Sigmoid colon (tissue), 7 donors: ENCODE data around the gene CADM4. TPM values are rescaled to one million over a fixed set of nuclear protein-coding genes. Genes with fewer than 3 reads are reported as not detected.

Experiments
- DNase-seq: peaks from one replicate; pipeline ENCODE4 v3.0.0-alpha.2; 2019
- H3K27ac ChIP-seq, 4 donors: fragments of 200-600 bp; sonication (generic); one replicate each; pipeline ENCODE4 v1.5.1; 2016 to 2019; ENCODE audit warnings: mild to moderate bottlenecking in 1 of 4
- H3K27me3 ChIP-seq, 3 donors: fragments of 200-600 bp; sonication (generic); one replicate each; pipeline ENCODE4 v1.5.1; 2019; ENCODE audit warnings: mild to moderate bottlenecking in 1 of 3
- H3K36me3 ChIP-seq, 4 donors: fragments of 200-600 bp; sonication (generic); one replicate each; pipeline ENCODE4 v1.5.1; 2016 to 2019
- H3K4me1 ChIP-seq, 4 donors: fragments of 200-600 bp; sonication (generic); one replicate each; pipeline ENCODE4 v1.5.1; 2017 to 2019
- H3K4me3 ChIP-seq, 4 donors: fragments of 200-600 bp; sonication (generic); one replicate each; pipeline ENCODE4 v1.5.1; 2017 to 2019; ENCODE audit warnings: mild to moderate bottlenecking in 2 of 4, moderate library complexity in 1 of 4
- H3K9me3 ChIP-seq, 4 donors: fragments of 200-600 bp in 3 of 4; sonication (generic) in 3 of 4; one replicate each; pipeline versions ENCODE4 v1.5.1 to v1.6.1; 2013 to 2019
- EP300 ChIP-seq, 4 donors: sonication (generic); formaldehyde crosslinking; IDR thresholded peaks; one replicate each; pipeline ENCODE4 v1.6.1; 2017; ENCODE audit warnings: antibody characterized with exemption in 4 of 4
- POLR2A ChIP-seq, 2 donors: fragments of 450-650 bp; IDR thresholded peaks; one replicate each; pipeline ENCODE4 v1.6.1; 2016; ENCODE audit warnings: antibody characterized with exemption in 2 of 2, mild to moderate bottlenecking in 2 of 2, moderate library complexity in 2 of 2
- POLR2AphosphoS5 ChIP-seq, 4 donors: sonication (generic); formaldehyde crosslinking; IDR thresholded peaks; one replicate each; pipeline ENCODE4 v1.6.1; 2017; ENCODE audit warnings: antibody characterized with exemption in 4 of 4
- WGBS, 2 donors: extraction: QIAGEN DNeasy Blood & Tissue Kit; methylation state at CpG; one replicate each; pipeline ENCODE4 v1.1.7; 2013; 5-methylcytosine and 5-hydroxymethylcytosine counted together
- intact Hi-C: fragments of 100-400 bp; cut with DNase I; formaldehyde crosslinking; loops from one replicate; pipeline ENCODE4 v1.15.1; 2023
- polyA plus RNA-seq, 3 donors: library from polyadenylated mRNA; stranded (reverse); fragments of 200-250 nt; gene quantifications; one replicate each; pipeline ENCODE4 v1.2.3, GENCODE V29; 2013
- total RNA-seq, 4 donors: library from RNA; depleted of rRNA; stranded (reverse); fragments of >200 nt; gene quantifications; one replicate each; pipeline ENCODE4 v1.1.0, GENCODE V29; 2016
- TF ChIP-seq, protein P1 (sequence below), 4 experiments: fragments of 450-650 bp in 3 of 4; fragments of 200-600 bp in 1 of 4; IDR thresholded peaks; one replicate each; pipeline ENCODE4 v1.5.1; 2016 to 2019; ENCODE audit warnings: antibody characterized with exemption in 4 of 4, mild to moderate bottlenecking in 3 of 4, moderate library complexity in 2 of 4
- donor health status: healthy with polysubstance abuse.
- donor health status: Bipolar disorder and iron deficiency.
- donor health status: healthy.

The CADM4 gene
- total and polyA plus RNA-seq, 7 donors = 0.92 to 21.7 (median 16.4) TPM

DNA sequence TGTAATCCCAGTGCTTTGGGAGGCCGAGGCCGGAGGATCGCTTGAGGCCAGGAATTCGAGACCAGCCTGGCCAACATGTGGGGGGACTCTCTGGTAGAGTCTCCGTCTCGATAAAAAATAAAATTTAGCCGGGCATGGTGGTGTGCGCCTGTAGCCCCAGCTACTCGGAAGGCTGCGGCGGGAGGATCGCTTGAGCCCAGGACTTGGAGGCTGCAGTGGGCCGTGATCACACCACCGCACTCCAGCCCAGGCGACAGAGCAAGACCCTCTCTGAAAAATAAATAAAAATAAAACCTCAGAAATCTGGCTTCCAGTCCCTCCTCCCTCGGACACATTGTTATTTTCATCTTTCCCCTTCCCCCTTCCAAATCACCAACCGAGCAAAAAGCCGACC lies 44.0 kb downstream of the CADM4 start:
- DNase-seq = peak; percentile 79
- Histone ChIP-seq H3K4me3 (peak overlapping the region; percentile 57 to 73 (median 70)), H3K27me3 (no peaks in the 10 kb centered on the region), H3K9me3 (no peaks in the 10 kb centered on the region), H3K4me1 (peaks cover 0 to 46% (median 37%) of the 10 kb centered on the region in 4 donors), H3K27ac (peak overlapping the region; percentile 90 to 99 (median 95)), H3K36me3 (peaks cover 16 to 60% (median 29%) of the 10 kb centered on the region in 4 donors)
- intact Hi-C loops = loop anchor here (5.0 kb wide), 1 partner anchor 47 kb away; no protein-coding TSS in a partner anchor
- 1% methylated on average over 18 of the region's 18 CpGs for WGBS, 2 donors
- TF ChIP-seq POLR2A (IDR thresholded peaks at IDR 0.05) = peak in 1 of 2 donors; percentile 90
- TF ChIP-seq, protein P1, sequence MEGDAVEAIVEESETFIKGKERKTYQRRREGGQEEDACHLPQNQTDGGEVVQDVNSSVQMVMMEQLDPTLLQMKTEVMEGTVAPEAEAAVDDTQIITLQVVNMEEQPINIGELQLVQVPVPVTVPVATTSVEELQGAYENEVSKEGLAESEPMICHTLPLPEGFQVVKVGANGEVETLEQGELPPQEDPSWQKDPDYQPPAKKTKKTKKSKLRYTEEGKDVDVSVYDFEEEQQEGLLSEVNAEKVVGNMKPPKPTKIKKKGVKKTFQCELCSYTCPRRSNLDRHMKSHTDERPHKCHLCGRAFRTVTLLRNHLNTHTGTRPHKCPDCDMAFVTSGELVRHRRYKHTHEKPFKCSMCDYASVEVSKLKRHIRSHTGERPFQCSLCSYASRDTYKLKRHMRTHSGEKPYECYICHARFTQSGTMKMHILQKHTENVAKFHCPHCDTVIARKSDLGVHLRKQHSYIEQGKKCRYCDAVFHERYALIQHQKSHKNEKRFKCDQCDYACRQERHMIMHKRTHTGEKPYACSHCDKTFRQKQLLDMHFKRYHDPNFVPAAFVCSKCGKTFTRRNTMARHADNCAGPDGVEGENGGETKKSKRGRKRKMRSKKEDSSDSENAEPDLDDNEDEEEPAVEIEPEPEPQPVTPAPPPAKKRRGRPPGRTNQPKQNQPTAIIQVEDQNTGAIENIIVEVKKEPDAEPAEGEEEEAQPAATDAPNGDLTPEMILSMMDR (IDR thresholded peaks at IDR 0.05) = no peak

DNA sequence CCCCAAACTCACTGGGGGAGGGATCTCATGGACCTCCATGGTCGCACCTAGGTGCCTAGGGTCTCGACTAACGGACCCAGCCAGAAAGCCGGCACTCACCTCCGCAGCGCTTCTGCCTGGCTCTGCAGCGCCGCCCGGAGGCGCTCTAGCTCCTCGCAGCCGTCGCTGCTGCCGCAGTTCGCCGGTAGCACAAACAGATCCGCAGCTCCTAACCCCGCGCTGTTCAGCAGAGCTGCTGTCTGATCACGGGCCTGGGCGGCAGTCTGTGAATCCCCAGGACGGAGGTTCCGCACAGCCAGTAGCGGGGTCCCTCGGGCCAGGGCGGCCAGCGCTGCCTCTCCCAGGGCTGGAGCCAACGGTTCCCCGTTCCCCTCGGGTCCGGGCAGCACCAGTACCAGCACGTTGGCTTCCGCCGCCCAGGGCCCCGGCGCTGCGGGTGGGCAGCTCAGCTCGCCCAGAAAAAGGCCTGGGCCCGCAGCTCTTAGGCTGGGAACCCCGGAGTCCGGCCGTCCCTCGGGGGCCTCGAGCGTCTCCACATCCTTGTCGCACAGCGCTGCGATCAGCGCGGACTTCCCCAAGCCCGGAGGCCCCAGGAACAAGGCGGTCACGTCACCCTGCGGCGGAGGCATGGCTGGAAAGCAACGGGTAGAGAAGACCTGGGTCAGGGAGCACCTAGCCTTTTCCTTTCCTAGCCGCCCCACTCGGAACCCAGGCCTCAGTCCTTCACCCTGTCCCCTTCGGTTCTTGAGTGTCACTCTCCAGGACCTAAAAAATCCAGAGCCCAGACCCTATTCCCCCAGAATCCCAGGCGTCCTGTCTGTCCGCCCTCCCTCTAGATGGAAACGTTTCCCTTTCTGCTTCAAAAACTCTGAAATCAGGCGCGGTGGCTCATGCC lies 44.7 kb downstream of the CADM4 start:
- intact Hi-C loops = loop anchor here (5.0 kb wide), 1 partner anchor 47 kb away; no protein-coding TSS in a partner anchor
- DNase-seq = peak; percentile 81
- Histone ChIP-seq H3K36me3 (peaks cover 16 to 60% (median 31%) of the 10 kb centered on the region in 4 donors), H3K27ac (peak overlapping the region; percentile 90 to 99 (median 95)), H3K4me1 (peaks cover 0 to 46% (median 37%) of the 10 kb centered on the region in 4 donors), H3K9me3 (no peaks in the 10 kb centered on the region), H3K27me3 (no peaks in the 10 kb centered on the region), H3K4me3 (peak overlapping the region; percentile 57 to 73 (median 70))
- no peak for TF ChIP-seq POLR2A (IDR thresholded peaks at IDR 0.05)
- peak in 1 of 4 donors; percentile 26 for TF ChIP-seq POLR2AphosphoS5 (IDR thresholded peaks at IDR 0.05)
- no peak for TF ChIP-seq EP300 (IDR thresholded peaks at IDR 0.05)
- TF ChIP-seq, protein P1 (IDR thresholded peaks at IDR 0.05) = peak; percentile 13 to 52 (median 41)
- 1% methylated on average over 64 of the region's 64 CpGs for WGBS, 2 donors

DNA sequence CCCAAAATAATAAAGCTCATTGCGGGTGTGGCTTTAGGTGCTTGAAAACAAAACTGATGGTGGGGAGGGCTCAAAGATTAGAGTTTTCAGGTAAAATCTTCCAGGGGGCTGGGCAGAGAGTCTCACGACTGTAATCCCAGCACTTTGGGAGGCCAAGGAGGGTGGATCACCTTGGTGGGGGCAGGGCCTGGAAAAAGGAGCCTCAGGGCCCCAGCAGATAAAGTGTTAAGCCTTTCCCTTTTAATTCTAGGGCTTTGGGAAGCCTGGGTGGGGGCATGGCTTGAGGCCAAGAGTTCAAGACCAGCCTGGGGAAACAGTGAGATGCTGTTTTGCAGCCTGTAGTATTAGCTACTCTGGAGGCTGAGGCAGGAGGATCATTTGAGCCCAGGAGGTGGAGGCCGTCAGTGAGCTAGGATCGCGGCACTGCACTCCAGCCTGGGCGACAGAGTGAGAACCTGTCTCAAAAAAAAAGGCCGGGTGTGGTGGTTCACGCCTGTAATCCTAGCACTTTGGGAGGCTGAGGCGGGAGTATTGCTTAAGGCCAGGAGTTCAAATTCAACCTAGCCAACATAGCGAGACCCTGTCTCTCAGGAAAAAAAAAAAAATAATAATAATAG lies 45.5 kb downstream of the CADM4 start:
- H3K27me3 ChIP-seq = no peaks in the 10 kb centered on the region
- TF ChIP-seq POLR2A (IDR thresholded peaks at IDR 0.05) = no peak
- TF ChIP-seq POLR2AphosphoS5 (IDR thresholded peaks at IDR 0.05) = no peak
- TF ChIP-seq EP300 (IDR thresholded peaks at IDR 0.05) = no peak
- TF ChIP-seq, protein P1 (IDR thresholded peaks at IDR 0.05) = no peak
- H3K4me3 ChIP-seq = peak overlapping the region in 3 of 4 donors; percentile 57 to 73 (median 72)
- H3K36me3 ChIP-seq = peaks cover 16 to 60% (median 29%) of the 10 kb centered on the region in 4 donors
- 84 to 92% methylated on average over 10 of the region's 10 CpGs for WGBS, 2 donors
- intact Hi-C loops = no loop called here
- H3K4me1 ChIP-seq = peaks cover 0 to 46% (median 37%) of the 10 kb centered on the region in 4 donors
- no peaks in the 10 kb centered on the region for H3K9me3 ChIP-seq
- no peak for DNase-seq
- H3K27ac ChIP-seq = peak overlapping the region; percentile 90 to 99 (median 95)

DNA sequence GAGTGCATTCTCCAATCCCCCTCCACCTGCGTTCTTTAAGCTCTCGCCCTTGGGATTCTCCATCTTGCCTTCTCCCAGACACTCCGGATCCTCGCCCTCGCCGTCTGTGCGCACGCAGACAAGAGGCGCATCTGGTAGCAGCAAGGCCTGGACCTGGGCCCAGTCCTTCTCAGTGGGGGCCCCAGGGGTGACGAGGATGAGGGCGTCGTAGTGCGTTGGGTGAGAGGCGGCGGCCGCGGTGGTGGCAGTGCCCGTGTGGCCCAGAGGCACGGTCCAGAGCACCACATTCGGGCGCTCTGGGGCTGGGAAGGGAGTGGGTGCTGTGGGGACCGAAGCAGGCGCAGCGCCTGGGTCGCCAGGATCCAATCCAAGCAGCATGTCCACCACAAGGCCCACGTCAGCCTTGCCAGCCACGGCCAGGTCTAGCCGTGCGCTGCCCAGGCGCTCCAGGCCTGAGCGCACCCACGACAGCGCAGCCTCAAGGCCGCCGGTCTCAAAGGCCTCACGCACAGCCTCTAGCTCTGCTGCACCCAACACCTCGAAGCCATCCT lies 46.8 kb downstream of the CADM4 start:
- peaks cover 0 to 43% (median 35%) of the 10 kb centered on the region in 4 donors for H3K4me1 ChIP-seq
- no peak for DNase-seq
- no peaks in the 10 kb centered on the region for H3K9me3 ChIP-seq
- H3K27me3 ChIP-seq = no peaks in the 10 kb centered on the region
- WGBS, 2 donors = 96% methylated on average over 37 of the region's 37 CpGs
- intact Hi-C loops = no loop called here
- H3K27ac ChIP-seq = no peak overlapping the region
- H3K36me3 ChIP-seq = peaks cover 16 to 59% (median 28%) of the 10 kb centered on the region in 4 donors
- no peak overlapping the region for H3K4me3 ChIP-seq
- TF ChIP-seq POLR2A (IDR thresholded peaks at IDR 0.05) = no peak
- no peak for TF ChIP-seq EP300 (IDR thresholded peaks at IDR 0.05)
- no peak for TF ChIP-seq POLR2AphosphoS5 (IDR thresholded peaks at IDR 0.05)
- TF ChIP-seq, protein P1 (IDR thresholded peaks at IDR 0.05) = no peak
